Measurements from ENCODE around the gene MARCOL.
"Not testable (repeated sequence)": the region's sequence is repeated elsewhere in the genome, so short reads cannot be mapped to it uniquely, and the experiment has no call there.

Gene MARCOL

GRCh38 chr5:148268566-148268965 lies 30.2 kb downstream of the MARCOL start, which contains the start of gene SPINK13:
Gene SPINK13, plus strand, starts transcription at chr5:148268794. Its CDS starts 1,279 bp downstream, at chr5:148270073.
- TF ChIP-seq SUZ12 (IDR thresholded peaks at IDR 0.05) (no peak), TARDBP (IDR thresholded peaks at IDR 0.05) (no peak), HDGF (IDR thresholded peaks at IDR 0.05; ENCODE audit: borderline replicate concordance) (no peak), ELF4 (IDR thresholded peaks at IDR 0.05) (no peak), LEF1 (IDR thresholded peaks at IDR 0.05; ENCODE audit: borderline replicate concordance) (no peak), FOXM1 (IDR thresholded peaks at IDR 0.05; ENCODE audit: borderline replicate concordance) (no peak), SP1 (IDR thresholded peaks at IDR 0.05) (no peak), BHLHE40 (IDR thresholded peaks at IDR 0.05; ENCODE audit: borderline replicate concordance) (no peak), CTBP1 (IDR thresholded peaks at IDR 0.05; ENCODE audit: borderline replicate concordance) (no peak), ARNT (IDR thresholded peaks at IDR 0.05) (no peak), FOXK2 (IDR thresholded peaks at IDR 0.05) (no peak), NFRKB (IDR thresholded peaks at IDR 0.05) (no peak), ZNF384 (IDR thresholded peaks at IDR 0.05) (no peak), L3MBTL2 (conservative IDR thresholded peaks at IDR 0.05) (no peak), FOXA1 (IDR thresholded peaks at IDR 0.05) (no peak)
- TF ChIP-seq, protein P1, sequence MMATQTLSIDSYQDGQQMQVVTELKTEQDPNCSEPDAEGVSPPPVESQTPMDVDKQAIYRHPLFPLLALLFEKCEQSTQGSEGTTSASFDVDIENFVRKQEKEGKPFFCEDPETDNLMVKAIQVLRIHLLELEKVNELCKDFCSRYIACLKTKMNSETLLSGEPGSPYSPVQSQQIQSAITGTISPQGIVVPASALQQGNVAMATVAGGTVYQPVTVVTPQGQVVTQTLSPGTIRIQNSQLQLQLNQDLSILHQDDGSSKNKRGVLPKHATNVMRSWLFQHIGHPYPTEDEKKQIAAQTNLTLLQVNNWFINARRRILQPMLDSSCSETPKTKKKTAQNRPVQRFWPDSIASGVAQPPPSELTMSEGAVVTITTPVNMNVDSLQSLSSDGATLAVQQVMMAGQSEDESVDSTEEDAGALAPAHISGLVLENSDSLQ (IDR thresholded peaks at IDR 0.05): no peak
- ChIA-PET POLR2A (no interaction called here), CTCF (no interaction called here)
- DNase-seq (ENCODE audit: extremely low spot score): no peak

- CTCF ChIA-PET; POLR2A ChIA-PET; DNase-seq (ENCODE audit: extremely low spot score): not testable (repeated sequence)
These were observed 36.8 kb downstream of the MARCOL start for GRCh38 chr5:148275129-148275528.

GRCh38 chr5:148280893-148281292 lies 42.6 kb downstream of the MARCOL start:
- POLR2A ChIA-PET; CTCF ChIA-PET; DNase-seq (ENCODE audit: extremely low spot score): not testable (repeated sequence)

DNA sequence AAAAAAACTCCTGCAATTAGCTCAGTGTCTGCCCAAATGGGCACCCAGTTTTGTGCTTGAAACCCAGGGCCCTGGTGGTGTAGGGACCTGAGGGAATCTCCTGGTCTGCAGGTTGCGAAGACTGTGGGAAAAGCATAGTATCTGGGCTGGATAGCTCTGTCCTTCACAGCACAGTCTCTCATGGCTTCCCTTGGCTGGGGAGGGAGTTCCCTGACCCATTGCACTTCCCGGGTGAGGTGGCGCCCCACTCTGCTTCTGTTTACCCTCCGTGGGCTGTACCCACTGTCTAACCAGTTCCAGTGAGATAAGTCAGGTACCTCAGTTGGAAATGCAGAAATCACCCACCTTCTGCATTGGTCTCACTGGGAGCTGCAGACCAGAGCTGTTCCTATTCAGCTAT lies 43.0 kb downstream of the MARCOL start:
- CTCF ChIA-PET; DNase-seq (ENCODE audit: extremely low spot score); POLR2A ChIA-PET: not testable (repeated sequence)

DNA sequence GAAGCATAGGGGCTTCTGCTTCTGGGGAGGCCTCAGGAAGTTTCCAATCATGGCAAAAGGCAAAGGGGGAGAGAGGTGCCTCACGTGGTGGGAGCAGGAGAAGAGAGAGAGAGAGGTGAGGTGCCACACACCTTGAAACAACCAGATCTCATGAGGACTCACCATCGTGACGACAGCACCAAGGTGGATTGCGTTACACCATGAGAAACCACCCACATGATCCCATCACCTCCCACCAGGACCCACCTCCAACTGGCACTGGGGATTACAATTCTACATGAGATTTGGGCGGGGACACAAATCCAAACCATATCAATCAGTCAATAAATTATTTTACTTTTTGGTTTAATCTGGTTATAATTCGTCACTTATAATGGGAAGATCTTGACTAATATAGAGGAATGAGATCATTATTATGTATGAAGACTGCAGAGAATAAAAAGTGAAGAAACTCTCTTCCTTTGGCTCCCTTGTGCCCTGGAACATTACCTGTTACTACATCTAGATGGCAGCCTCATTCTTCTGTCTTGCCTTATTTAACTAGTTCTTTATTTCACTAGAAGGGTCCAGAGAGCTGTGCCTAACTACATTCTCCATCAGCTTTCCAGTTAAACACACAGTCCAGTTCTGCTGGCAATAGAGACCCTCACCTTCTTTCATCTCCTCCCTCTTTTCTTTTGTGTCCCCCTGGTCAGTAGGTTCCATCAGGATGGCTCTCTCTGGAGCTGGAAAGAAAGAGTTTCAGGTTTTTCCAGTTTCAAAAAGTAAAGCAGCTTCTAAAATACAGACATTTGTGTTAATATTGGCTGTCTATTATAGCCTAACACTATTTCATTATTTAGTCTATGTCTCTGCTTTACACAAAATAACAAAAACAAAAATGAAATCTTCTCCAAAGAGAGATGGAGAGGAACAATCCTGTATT lies 52.2 kb downstream of the MARCOL start:
- ChIA-PET POLR2A (no interaction called here), CTCF (interaction anchor here (0.5 to 1.7 kb wide), 10 partner anchors 9 to 874 kb away, joined by 3 to 22 read pairs (median 3); no protein-coding TSS in a partner anchor)
- peak; percentile 10 for DNase-seq (ENCODE audit: extremely low spot score)
- TF ChIP-seq FOXM1 (IDR thresholded peaks at IDR 0.05; ENCODE audit: borderline replicate concordance): no peak
